OCI-LY7 (cell line): ENCODE measurements around the gene CPNE4. TPM values are rescaled to one million over a fixed set of nuclear protein-coding genes. Genes with fewer than 3 reads are reported as not detected.
"Not testable (repeated sequence)": the region's sequence is repeated elsewhere in the genome, so short reads cannot be mapped to it uniquely, and the experiment has no call there.

Source experiments
- BruUV-seq: library from RNA; stranded (reverse); fragments of 400-500 nt; replicated peaks from 2 replicates; lab custom pipeline; 2021; lab: Mats Ljungman, UMichigan
- CTCF ChIA-PET: fragments of 300-600 bp; sonication (Branson Sonifier 250); formaldehyde crosslinking; loops from one replicate; lab custom pipeline; 2022; ENCODE audit warnings: antibody characterized with exemption; ENCODE audit not compliant: unreplicated experiment; lab: Charles Lee
- POLR2A ChIA-PET: fragments of 300-600 bp; sonication (Branson Sonifier 250); formaldehyde crosslinking; loops from one replicate; lab custom pipeline; 2022; ENCODE audit warnings: antibody characterized with exemption; lab: Charles Lee
- DNase-seq: peaks from one replicate; pipeline ENCODE4 v3.0.0-alpha.2; 2015; ENCODE audit warnings: low spot score
- H2AFZ ChIP-seq: fragments of 200-600 bp; sonication (generic), shearing (Covaris generic); 2 replicates; pipeline ENCODE4 v1.6.1; 2014; ENCODE audit warnings: mild to moderate bottlenecking, antibody characterized with exemption, low read length, moderate library complexity
- H3K27ac ChIP-seq: fragments of 200-600 bp; sonication (generic); 2 replicates; pipeline ENCODE4 v1.5.1; 2014; ENCODE audit warnings: mixed run types, low read depth, mild to moderate bottlenecking, moderate library complexity, low read length, inconsistent platforms; ENCODE audit not compliant: poor library complexity, severe bottlenecking
- H3K36me3 ChIP-seq: fragments of 200-600 bp; sonication (generic); 2 replicates; pipeline ENCODE4 v1.6.1; 2014; ENCODE audit warnings: mild to moderate bottlenecking, antibody characterized with exemption, low read length, moderate library complexity, mixed read lengths; ENCODE audit not compliant: insufficient read depth
- H3K4me1 ChIP-seq: fragments of 200-600 bp; sonication (generic); 2 replicates; pipeline ENCODE4 v1.5.1; 2014; ENCODE audit warnings: mild to moderate bottlenecking, low read length; ENCODE audit not compliant: insufficient read depth, poor library complexity, severe bottlenecking
- H3K4me2 ChIP-seq: fragments of 200-600 bp; sonication (generic); 2 replicates; pipeline ENCODE4 v1.6.1; 2014; ENCODE audit warnings: mild to moderate bottlenecking, low read length
- H3K4me3 ChIP-seq: fragments of 200-600 bp; sonication (generic); 2 replicates; pipeline ENCODE4 v1.5.1; 2014; ENCODE audit warnings: mild to moderate bottlenecking, low read depth, low read length; ENCODE audit not compliant: poor library complexity, severe bottlenecking
- H3K79me2 ChIP-seq: fragments of 200-600 bp; sonication (generic); 2 replicates; pipeline ENCODE4 v1.6.1; 2016; ENCODE audit warnings: low read depth, mild to moderate bottlenecking, low read length, moderate library complexity, mixed read lengths; ENCODE audit not compliant: insufficient read depth
- H3K9me2 ChIP-seq: fragments of 200-600 bp; sonication (generic); 2 replicates; pipeline ENCODE4 v1.6.1; 2016; ENCODE audit warnings: mild to moderate bottlenecking, low read length, mixed read lengths; ENCODE audit not compliant: insufficient read depth
- H3K9me3 ChIP-seq: fragments of 200-600 bp; sonication (generic); 2 replicates; pipeline ENCODE4 v1.6.1; 2014; ENCODE audit warnings: mild to moderate bottlenecking, mixed run types, low read length, mixed read lengths
- H4K20me1 ChIP-seq: fragments of 200-600 bp; sonication (generic); 2 replicates; pipeline ENCODE4 v1.6.1; 2014; ENCODE audit warnings: mild to moderate bottlenecking, antibody characterized with exemption, low read length, moderate library complexity, mixed read lengths; ENCODE audit not compliant: insufficient read depth
- EZH2phosphoT487 ChIP-seq: fragments of 200-600 bp; sonication (generic); IDR thresholded peaks from 2 replicates; pipeline ENCODE4 v1.6.1; 2018; ENCODE audit warnings: low read depth, borderline replicate concordance, mild to moderate bottlenecking, mixed run types, antibody characterized with exemption, low read length, moderate library complexity, mixed read lengths
- intact Hi-C: fragments of 100-400 bp; cut with micrococcal nuclease; formaldehyde crosslinking; loops from one replicate; pipeline ENCODE4 v1.10.0; 2022; ENCODE audit not compliant: unreplicated experiment
- total RNA-seq, 2 experiments: library from RNA; depleted of rRNA in 1 of 2; stranded (reverse); fragments of >200 nt in 1 of 2; shearing (Covaris generic) in 1 of 2; gene quantifications; 2 replicates each; pipeline ENCODE4 v1.2.3, GENCODE V29; 2014 to 2022
- TF ChIP-seq, protein P1 (sequence below): fragments of 200-600 bp; sonication (generic); conservative IDR thresholded peaks from 2 replicates; pipeline ENCODE4 v1.5.1; 2014; ENCODE audit warnings: mild to moderate bottlenecking, antibody characterized with exemption, low read length, moderate library complexity, mixed read lengths

The CPNE4 gene
- total RNA-seq, 2 experiments from 2014 or later, result not detected

DNA sequence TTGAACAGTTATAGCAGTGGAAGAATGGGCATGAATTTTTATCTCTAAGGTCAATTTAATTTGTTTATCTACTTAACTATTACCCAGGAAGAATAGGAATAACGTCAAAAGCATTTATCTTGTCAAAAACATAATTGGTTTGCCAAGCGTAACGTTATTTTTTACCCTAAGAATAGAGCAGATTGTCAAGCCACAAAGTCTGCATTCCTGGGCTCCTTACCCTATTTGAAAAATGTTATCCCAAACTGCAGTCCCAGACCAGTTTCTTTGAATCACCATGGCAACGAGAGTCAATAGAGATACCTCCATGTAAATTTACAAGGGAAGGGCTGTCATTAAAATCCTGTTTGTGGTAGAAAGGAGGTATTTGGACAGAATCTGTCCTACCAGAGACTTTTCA, 61.1 kb downstream of the CPNE4 start:
- H3K9me3 ChIP-seq, result no peaks in the 10 kb centered on the region
- H4K20me1 ChIP-seq, result no peaks in the 10 kb centered on the region; the same call in 1 of the 2 replicates
- H3K79me2 ChIP-seq, result no peaks in the 10 kb centered on the region
- DNase-seq, result no peak
- BruUV-seq, result no TSS peak
- TF ChIP-seq EZH2phosphoT487, result no peak
- TF ChIP-seq, protein P1, sequence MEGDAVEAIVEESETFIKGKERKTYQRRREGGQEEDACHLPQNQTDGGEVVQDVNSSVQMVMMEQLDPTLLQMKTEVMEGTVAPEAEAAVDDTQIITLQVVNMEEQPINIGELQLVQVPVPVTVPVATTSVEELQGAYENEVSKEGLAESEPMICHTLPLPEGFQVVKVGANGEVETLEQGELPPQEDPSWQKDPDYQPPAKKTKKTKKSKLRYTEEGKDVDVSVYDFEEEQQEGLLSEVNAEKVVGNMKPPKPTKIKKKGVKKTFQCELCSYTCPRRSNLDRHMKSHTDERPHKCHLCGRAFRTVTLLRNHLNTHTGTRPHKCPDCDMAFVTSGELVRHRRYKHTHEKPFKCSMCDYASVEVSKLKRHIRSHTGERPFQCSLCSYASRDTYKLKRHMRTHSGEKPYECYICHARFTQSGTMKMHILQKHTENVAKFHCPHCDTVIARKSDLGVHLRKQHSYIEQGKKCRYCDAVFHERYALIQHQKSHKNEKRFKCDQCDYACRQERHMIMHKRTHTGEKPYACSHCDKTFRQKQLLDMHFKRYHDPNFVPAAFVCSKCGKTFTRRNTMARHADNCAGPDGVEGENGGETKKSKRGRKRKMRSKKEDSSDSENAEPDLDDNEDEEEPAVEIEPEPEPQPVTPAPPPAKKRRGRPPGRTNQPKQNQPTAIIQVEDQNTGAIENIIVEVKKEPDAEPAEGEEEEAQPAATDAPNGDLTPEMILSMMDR, result no peak
- H3K27ac ChIP-seq, result no peak overlapping the region
- intact Hi-C loops, result no loop called here
- H3K36me3 ChIP-seq, result no peaks in the 10 kb centered on the region
- H2AFZ ChIP-seq, result no peak overlapping the region
- no peak overlapping the region for H3K4me3 ChIP-seq
- H3K4me2 ChIP-seq, result no peak overlapping the region
- CTCF ChIA-PET, result no interaction called here
- H3K9me2 ChIP-seq, result no peaks in the 10 kb centered on the region
- H3K4me1 ChIP-seq, result no peaks in the 10 kb centered on the region
- POLR2A ChIA-PET, result interaction anchor here (0.8 kb wide), 1 partner anchor 14 kb away, joined by 3 read pairs; no protein-coding TSS in a partner anchor

DNA sequence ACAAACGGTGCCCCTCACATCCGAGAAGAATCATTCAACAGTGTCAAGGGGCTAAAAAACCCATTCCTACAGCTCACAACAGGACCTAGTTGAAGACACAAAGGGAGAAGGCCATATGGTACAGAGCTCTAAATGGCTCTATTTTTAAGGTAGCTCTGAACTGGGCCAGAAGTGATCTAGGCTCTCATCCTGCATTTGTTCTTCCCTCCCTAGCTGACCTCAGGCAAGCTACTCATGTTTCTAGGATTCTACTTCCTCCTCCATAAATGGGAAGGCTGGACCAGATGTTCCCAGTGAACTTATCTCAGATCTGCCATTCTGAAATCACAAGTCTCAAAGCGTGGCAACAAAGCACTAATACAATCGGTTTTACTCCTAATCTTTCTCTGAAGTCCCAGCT, 62.3 kb downstream of the CPNE4 start:
- Histone ChIP-seq H3K4me1 (no peaks in the 10 kb centered on the region), H3K9me3 (no peaks in the 10 kb centered on the region), H3K4me2 (no peak overlapping the region), H3K4me3 (no peak overlapping the region), H4K20me1 (no peaks in the 10 kb centered on the region; the same call in 1 of the 2 replicates), H3K79me2 (no peaks in the 10 kb centered on the region), H3K27ac (no peak overlapping the region), H2AFZ (no peak overlapping the region), H3K36me3 (no peaks in the 10 kb centered on the region), H3K9me2 (no peaks in the 10 kb centered on the region)
- intact Hi-C loops, result no loop called here
- no TSS peak for BruUV-seq
- CTCF ChIA-PET, result no interaction called here
- POLR2A ChIA-PET, result interaction anchor here (1.1 kb wide), 1 partner anchor 12 kb away, joined by 3 read pairs; no protein-coding TSS in a partner anchor
- no peak for TF ChIP-seq EZH2phosphoT487
- TF ChIP-seq, protein P1, result no peak
- DNase-seq, result no peak

DNA sequence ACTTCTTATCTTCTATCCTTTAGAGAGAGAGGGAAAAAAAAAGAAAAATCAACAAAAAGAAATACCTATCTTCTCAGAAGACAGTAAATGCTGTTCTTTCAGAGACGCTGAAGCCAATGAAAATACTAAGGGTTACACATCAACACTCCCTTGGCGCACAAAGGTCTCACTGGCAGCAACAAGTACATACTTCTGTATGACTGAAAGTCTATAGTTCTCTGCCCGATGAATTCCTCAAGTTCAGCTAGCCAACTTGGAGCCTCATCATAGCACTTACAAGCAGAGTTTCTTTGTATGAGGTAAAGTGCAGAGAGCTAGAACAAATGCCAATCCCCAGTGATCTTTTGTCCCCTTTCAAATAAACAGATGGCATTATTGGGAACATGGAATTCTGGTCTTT, 62.7 kb downstream of the CPNE4 start:
- DNase-seq, result no peak
- H3K9me3 ChIP-seq, result no peaks in the 10 kb centered on the region
- CTCF ChIA-PET, result no interaction called here

DNA sequence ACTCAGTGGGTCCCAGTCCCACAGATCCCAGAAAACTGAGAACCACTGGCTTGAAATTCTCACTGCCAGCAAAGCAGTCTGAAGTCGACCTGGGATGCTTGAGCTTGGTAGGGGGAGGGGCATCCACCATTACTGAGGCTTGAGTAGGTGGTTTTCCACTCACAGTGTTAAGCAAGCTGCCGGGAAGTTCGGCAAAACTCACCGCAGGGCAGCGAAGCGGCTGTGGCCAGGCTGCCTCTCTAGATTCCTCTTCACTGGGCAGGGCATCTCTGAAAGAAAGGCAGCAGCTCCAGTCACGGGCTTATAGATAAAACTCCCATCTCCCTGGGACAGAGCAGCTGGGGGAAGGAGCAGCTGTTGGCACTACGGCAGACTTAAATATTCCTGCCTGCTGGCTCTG, 71.4 kb downstream of the CPNE4 start:
- H3K36me3 ChIP-seq, DNase-seq, H3K79me2 ChIP-seq, H4K20me1 ChIP-seq, BruUV-seq, CTCF ChIA-PET, intact Hi-C loops, POLR2A ChIA-PET, H3K4me2 ChIP-seq, H3K27ac ChIP-seq, H3K4me3 ChIP-seq, H3K9me3 ChIP-seq, H2AFZ ChIP-seq, H3K9me2 ChIP-seq, H3K4me1 ChIP-seq: not testable (repeated sequence)

More for the DNA sequence above, 62.7 kb downstream of the CPNE4 start:
- no peak overlapping the region for H3K4me3 ChIP-seq
- no peaks in the 10 kb centered on the region for H3K79me2 ChIP-seq
- TF ChIP-seq, protein P1, result no peak
- no peak for TF ChIP-seq EZH2phosphoT487
- no peaks in the 10 kb centered on the region for H3K4me1 ChIP-seq
- no peaks in the 10 kb centered on the region; the same call in 1 of the 2 replicates for H4K20me1 ChIP-seq
- H3K4me2 ChIP-seq, result no peak overlapping the region
- H2AFZ ChIP-seq, result no peak overlapping the region
- H3K36me3 ChIP-seq, result no peaks in the 10 kb centered on the region
- intact Hi-C loops, result no loop called here
- no TSS peak for BruUV-seq
- POLR2A ChIA-PET, result interaction anchor here (0.7 to 1.1 kb wide), 2 partner anchors 13 to 55 kb away, joined by 3 read pairs; no protein-coding TSS in a partner anchor
- H3K9me2 ChIP-seq, result no peaks in the 10 kb centered on the region
- H3K27ac ChIP-seq, result no peak overlapping the region
